HAP-1 (cell line): Measurements from ENCODE around the gene AP5S1.
A peak's percentile ranks its signal among the peaks of the same experiment; 100 is the strongest.

Source experiments
- DNase-seq, 2 experiments: peaks; one replicate each; pipeline ENCODE4 v3.0.0-alpha.2; 2016 to 2020; ENCODE audit warnings: low spot score in 2 of 2
- H3K27me3 ChIP-seq: fragments of 250-450 bp; sonication (Bioruptor Pico); 2 replicates; pipeline ENCODE4 v1.5.1; 2020; ENCODE audit warnings: low read depth, mild to moderate bottlenecking, moderate library complexity
- H3K36me3 ChIP-seq: fragments of 250-450 bp; sonication (Bioruptor Pico); replicated peaks from 2 replicates; pipeline ENCODE4 v1.5.1; 2020; ENCODE audit warnings: mild to moderate bottlenecking
- H3K4me1 ChIP-seq: fragments of 250-450 bp; sonication (Bioruptor Pico); 2 replicates; pipeline ENCODE4 v1.5.1; 2020; ENCODE audit warnings: mild to moderate bottlenecking
- H3K4me3 ChIP-seq: fragments of 250-450 bp; sonication (Bioruptor Pico); 2 replicates; pipeline ENCODE4 v1.5.1; 2020; ENCODE audit warnings: mild to moderate bottlenecking, moderate library complexity
- H3K9me3 ChIP-seq: fragments of 250-450 bp; sonication (Bioruptor Pico); 2 replicates; pipeline ENCODE4 v1.5.1; 2020; ENCODE audit warnings: mild to moderate bottlenecking, moderate library complexity
- in situ Hi-C: fragments of 300-500 bp; cut with MboI; formaldehyde crosslinking; loops from 3 replicates; pipeline ENCODE4 v1.14.3; 2020; ENCODE audit warnings: low sequenced_read_pairs, inconsistent platforms, mixed read lengths

The AP5S1 gene

GRCh38 chr20:3854462-3854871 lies 34.1 kb downstream of the AP5S1 start:
- H3K9me3 ChIP-seq, result no peaks in the 10 kb centered on the region
- in situ Hi-C loops, result loop anchor here (10.0 kb wide), 1 partner anchor 290 kb away; no protein-coding TSS in a partner anchor
- H3K36me3 ChIP-seq, result peaks cover 23% of the 10 kb centered on the region
- DNase-seq, result no peak
- H3K27me3 ChIP-seq, result no peaks in the 10 kb centered on the region
- no peaks in the 10 kb centered on the region for H3K4me1 ChIP-seq
- H3K4me3 ChIP-seq, result no peak overlapping the region

GRCh38 chr20:3857405-3857804 lies 37.1 kb downstream of the AP5S1 start:
- DNase-seq, result no peak
- Histone ChIP-seq H3K9me3 (no peaks in the 10 kb centered on the region), H3K4me3 (no peak overlapping the region), H3K27me3 (no peaks in the 10 kb centered on the region), H3K36me3 (peaks cover 44% of the 10 kb centered on the region), H3K4me1 (no peaks in the 10 kb centered on the region)
- in situ Hi-C loops, result loop anchor here (10.0 kb wide), 1 partner anchor 293 kb away; no protein-coding TSS in a partner anchor

GRCh38 chr20:3858689-3859088 lies 38.3 kb downstream of the AP5S1 start:
- in situ Hi-C loops, result loop anchor here (10.0 kb wide), 1 partner anchor 294 kb away; no protein-coding TSS in a partner anchor
- Histone ChIP-seq H3K27me3 (no peaks in the 10 kb centered on the region), H3K4me1 (no peaks in the 10 kb centered on the region), H3K36me3 (peaks cover 57% of the 10 kb centered on the region), H3K4me3 (no peak overlapping the region), H3K9me3 (no peaks in the 10 kb centered on the region)
- no peak for DNase-seq

GRCh38 chr20:3861191-3861590 lies 40.8 kb downstream of the AP5S1 start:
- H3K27me3 ChIP-seq, result no peaks in the 10 kb centered on the region
- peaks cover 72% of the 10 kb centered on the region for H3K36me3 ChIP-seq
- DNase-seq, result no peak
- no peaks in the 10 kb centered on the region for H3K9me3 ChIP-seq
- in situ Hi-C loops, result no loop called here
- H3K4me1 ChIP-seq, result no peaks in the 10 kb centered on the region
- H3K4me3 ChIP-seq, result no peak overlapping the region

- no peaks in the 10 kb centered on the region for H3K9me3 ChIP-seq
- DNase-seq, result no peak
- H3K4me1 ChIP-seq, result no peaks in the 10 kb centered on the region
- no peak overlapping the region for H3K4me3 ChIP-seq
- H3K36me3 ChIP-seq, result peaks cover 77% of the 10 kb centered on the region
- no peaks in the 10 kb centered on the region for H3K27me3 ChIP-seq
- in situ Hi-C loops, result no loop called here
These were observed 42.0 kb downstream of the AP5S1 start for GRCh38 chr20:3862333-3862732.

- Histone ChIP-seq H3K27me3 (no peaks in the 10 kb centered on the region), H3K4me3 (no peak overlapping the region), H3K4me1 (no peaks in the 10 kb centered on the region), H3K36me3 (peaks cover 74% of the 10 kb centered on the region), H3K9me3 (no peaks in the 10 kb centered on the region)
- in situ Hi-C loops, result no loop called here
- no peak for DNase-seq
These were observed 43.0 kb downstream of the AP5S1 start for GRCh38 chr20:3863317-3863716.

GRCh38 chr20:3864518-3864917 lies 44.2 kb downstream of the AP5S1 start:
- Histone ChIP-seq H3K36me3 (peaks cover 71% of the 10 kb centered on the region), H3K4me3 (no peak overlapping the region), H3K4me1 (no peaks in the 10 kb centered on the region), H3K27me3 (no peaks in the 10 kb centered on the region), H3K9me3 (no peaks in the 10 kb centered on the region)
- in situ Hi-C loops, result no loop called here
- no peak for DNase-seq

- Histone ChIP-seq H3K27me3 (no peaks in the 10 kb centered on the region), H3K4me1 (no peaks in the 10 kb centered on the region), H3K36me3 (peaks cover 71% of the 10 kb centered on the region), H3K4me3 (no peak overlapping the region), H3K9me3 (no peaks in the 10 kb centered on the region)
- DNase-seq, result no peak
- in situ Hi-C loops, result no loop called here
These were observed 45.0 kb downstream of the AP5S1 start for GRCh38 chr20:3865152-3865886.

- in situ Hi-C loops, result no loop called here
- Histone ChIP-seq H3K4me3 (no peak overlapping the region), H3K9me3 (no peaks in the 10 kb centered on the region), H3K36me3 (peaks cover 65% of the 10 kb centered on the region), H3K27me3 (no peaks in the 10 kb centered on the region), H3K4me1 (peaks cover 4% of the 10 kb centered on the region)
- DNase-seq, result no peak
These were observed 45.6 kb downstream of the AP5S1 start for GRCh38 chr20:3865887-3866407.

GRCh38 chr20:3866464-3866863 lies 46.1 kb downstream of the AP5S1 start:
- H3K4me3 ChIP-seq, result no peak overlapping the region
- in situ Hi-C loops, result no loop called here
- H3K27me3 ChIP-seq, result no peaks in the 10 kb centered on the region
- peaks cover 9% of the 10 kb centered on the region for H3K4me1 ChIP-seq
- no peak for DNase-seq
- H3K9me3 ChIP-seq, result no peaks in the 10 kb centered on the region
- peaks cover 60% of the 10 kb centered on the region for H3K36me3 ChIP-seq

- H3K27me3 ChIP-seq, result no peaks in the 10 kb centered on the region
- H3K36me3 ChIP-seq, result peaks cover 46% of the 10 kb centered on the region
- no peaks in the 10 kb centered on the region for H3K9me3 ChIP-seq
- no peak overlapping the region for H3K4me3 ChIP-seq
- in situ Hi-C loops, result no loop called here
- DNase-seq, result no peak
- peaks cover 16% of the 10 kb centered on the region for H3K4me1 ChIP-seq
These were observed 47.5 kb downstream of the AP5S1 start for GRCh38 chr20:3867802-3868201.

GRCh38 chr20:3869839-3870634 lies 49.7 kb downstream of the AP5S1 start:
- H3K4me1 ChIP-seq, result peaks cover 16% of the 10 kb centered on the region
- H3K9me3 ChIP-seq, result no peaks in the 10 kb centered on the region
- H3K4me3 ChIP-seq, result no peak overlapping the region
- peaks cover 30% of the 10 kb centered on the region for H3K36me3 ChIP-seq
- in situ Hi-C loops, result no loop called here
- peak; percentile 43 to 46 for DNase-seq
- H3K27me3 ChIP-seq, result no peaks in the 10 kb centered on the region

- Histone ChIP-seq H3K9me3 (no peaks in the 10 kb centered on the region), H3K4me1 (peaks cover 23% of the 10 kb centered on the region), H3K27me3 (no peaks in the 10 kb centered on the region), H3K4me3 (no peak overlapping the region), H3K36me3 (peaks cover 16% of the 10 kb centered on the region)
- peak; percentile 83 to 95 for DNase-seq
- in situ Hi-C loops, result no loop called here
These were observed 51.4 kb downstream of the AP5S1 start for GRCh38 chr20:3871550-3872265.
